Measurements from ENCODE around the gene FBXL7.
A peak's percentile ranks its signal among the peaks of the same experiment; 100 is the strongest.

The FBXL7 gene

DNA sequence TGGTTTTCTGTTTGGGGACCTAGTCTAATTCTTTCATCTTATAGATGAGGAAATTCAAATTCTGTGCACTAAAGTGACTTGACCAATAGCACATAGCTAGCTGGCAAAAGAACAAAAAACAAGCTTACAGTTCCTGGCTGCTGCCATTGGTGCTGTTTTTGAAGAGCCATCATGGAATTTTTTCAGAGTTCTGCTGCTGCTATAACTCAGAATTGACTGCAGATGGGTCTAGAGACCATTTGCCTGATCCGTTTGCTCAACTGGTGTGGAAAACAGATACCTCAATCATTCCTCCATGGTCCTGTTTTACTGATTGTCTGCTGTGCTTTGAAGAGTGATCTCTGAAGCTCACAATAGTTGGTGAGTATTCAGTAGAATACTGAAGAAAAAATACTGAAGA, 15.2 kb downstream of the FBXL7 start:
- TF ChIP-seq POLR2A (IDR thresholded peaks at IDR 0.05; ENCODE audit: extremely low read depth, insufficient read length) (no peak), MYC (IDR thresholded peaks at IDR 0.05; ENCODE audit: low read depth, low read length) (no peak)
- TF ChIP-seq, protein P1, sequence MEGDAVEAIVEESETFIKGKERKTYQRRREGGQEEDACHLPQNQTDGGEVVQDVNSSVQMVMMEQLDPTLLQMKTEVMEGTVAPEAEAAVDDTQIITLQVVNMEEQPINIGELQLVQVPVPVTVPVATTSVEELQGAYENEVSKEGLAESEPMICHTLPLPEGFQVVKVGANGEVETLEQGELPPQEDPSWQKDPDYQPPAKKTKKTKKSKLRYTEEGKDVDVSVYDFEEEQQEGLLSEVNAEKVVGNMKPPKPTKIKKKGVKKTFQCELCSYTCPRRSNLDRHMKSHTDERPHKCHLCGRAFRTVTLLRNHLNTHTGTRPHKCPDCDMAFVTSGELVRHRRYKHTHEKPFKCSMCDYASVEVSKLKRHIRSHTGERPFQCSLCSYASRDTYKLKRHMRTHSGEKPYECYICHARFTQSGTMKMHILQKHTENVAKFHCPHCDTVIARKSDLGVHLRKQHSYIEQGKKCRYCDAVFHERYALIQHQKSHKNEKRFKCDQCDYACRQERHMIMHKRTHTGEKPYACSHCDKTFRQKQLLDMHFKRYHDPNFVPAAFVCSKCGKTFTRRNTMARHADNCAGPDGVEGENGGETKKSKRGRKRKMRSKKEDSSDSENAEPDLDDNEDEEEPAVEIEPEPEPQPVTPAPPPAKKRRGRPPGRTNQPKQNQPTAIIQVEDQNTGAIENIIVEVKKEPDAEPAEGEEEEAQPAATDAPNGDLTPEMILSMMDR (IDR thresholded peaks at IDR 0.05; ENCODE audit: low read depth, low read length), result no peak
- TF ChIP-seq, protein P2, sequence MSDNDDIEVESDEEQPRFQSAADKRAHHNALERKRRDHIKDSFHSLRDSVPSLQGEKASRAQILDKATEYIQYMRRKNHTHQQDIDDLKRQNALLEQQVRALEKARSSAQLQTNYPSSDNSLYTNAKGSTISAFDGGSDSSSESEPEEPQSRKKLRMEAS (IDR thresholded peaks at IDR 0.05; ENCODE audit: low read depth, low read length), result no peak
- H3K4me3 ChIP-seq (ENCODE audit: low read depth, low read length), result no peak overlapping the region
- no peak for DNase-seq (ENCODE audit: low read depth)

DNA sequence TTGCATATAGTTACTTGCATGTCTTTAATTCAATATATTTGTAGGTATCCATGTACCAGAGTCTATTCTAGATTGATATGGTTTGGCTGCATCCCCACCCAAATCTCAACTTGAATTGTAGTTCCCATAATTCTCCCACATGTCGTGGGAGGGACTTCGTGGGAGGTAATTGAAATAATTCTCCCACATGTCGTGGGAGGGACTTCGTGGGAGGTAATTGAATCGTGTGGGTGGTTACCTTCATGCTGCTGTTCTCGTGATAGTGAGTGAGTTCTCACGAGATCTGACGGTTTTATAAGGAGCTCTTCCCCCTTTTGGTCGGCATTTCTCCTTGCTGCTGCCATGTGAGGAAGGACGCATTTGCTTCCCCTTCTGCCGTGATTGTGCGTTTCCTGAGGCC, 16.5 kb downstream of the FBXL7 start:
- DNase-seq (ENCODE audit: low read depth), result peak; percentile 10
- no peak overlapping the region for H3K4me3 ChIP-seq (ENCODE audit: low read depth, low read length)
- no peak for TF ChIP-seq MYC (IDR thresholded peaks at IDR 0.05; ENCODE audit: low read depth, low read length)
- TF ChIP-seq, protein P1 (IDR thresholded peaks at IDR 0.05; ENCODE audit: low read depth, low read length), result no peak
- TF ChIP-seq POLR2A (IDR thresholded peaks at IDR 0.05; ENCODE audit: extremely low read depth, insufficient read length), result no peak
- TF ChIP-seq, protein P2 (IDR thresholded peaks at IDR 0.05; ENCODE audit: low read depth, low read length), result no peak

DNA sequence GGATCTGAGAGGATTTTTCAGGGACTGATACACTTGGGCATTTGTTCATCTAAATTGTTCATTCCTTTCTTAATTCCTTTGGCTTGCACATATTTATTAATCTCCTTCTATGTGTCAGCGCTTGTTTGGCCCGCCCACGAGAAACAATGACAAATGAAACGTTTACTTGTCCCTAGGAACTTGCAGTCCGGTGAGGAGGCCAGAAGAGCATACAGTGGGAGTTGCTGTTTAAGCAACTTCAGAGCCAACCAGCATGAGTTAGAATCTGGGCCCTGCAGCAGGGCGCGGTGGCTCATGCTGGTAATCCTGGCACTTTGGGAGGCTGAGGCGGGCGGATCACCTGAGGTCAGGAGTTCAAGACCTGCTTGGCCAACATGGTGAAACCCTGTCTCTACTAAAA, 18.8 kb downstream of the FBXL7 start:
- no peak for DNase-seq (ENCODE audit: low read depth)
- TF ChIP-seq, protein P1 (IDR thresholded peaks at IDR 0.05; ENCODE audit: low read depth, low read length), result no peak
- TF ChIP-seq, protein P2 (IDR thresholded peaks at IDR 0.05; ENCODE audit: low read depth, low read length), result no peak
- TF ChIP-seq MYC (IDR thresholded peaks at IDR 0.05; ENCODE audit: low read depth, low read length) (no peak), POLR2A (IDR thresholded peaks at IDR 0.05; ENCODE audit: extremely low read depth, insufficient read length) (no peak)
- no peak overlapping the region for H3K4me3 ChIP-seq (ENCODE audit: low read depth, low read length)

DNA sequence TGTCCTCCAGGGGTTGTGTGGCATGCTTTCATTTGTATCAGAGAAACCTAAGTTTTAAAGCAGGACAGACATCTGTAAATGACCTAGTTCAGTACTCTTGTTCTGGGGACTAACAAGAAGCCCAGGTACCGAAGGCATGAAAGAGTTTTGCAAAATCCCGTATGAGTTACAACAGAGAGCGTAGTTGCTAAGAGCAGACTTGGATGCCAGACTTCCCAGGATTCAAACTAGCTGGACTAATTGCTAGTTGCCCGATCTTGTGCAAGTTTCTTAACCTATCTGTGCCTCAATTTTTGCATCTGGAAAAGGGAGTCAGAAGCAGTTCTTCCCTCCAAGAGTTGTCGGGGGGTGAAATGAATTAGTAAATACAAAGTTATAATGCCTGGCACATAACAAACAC, 20.9 kb downstream of the FBXL7 start:
- no peak for DNase-seq (ENCODE audit: low read depth)
- H3K4me3 ChIP-seq (ENCODE audit: low read depth, low read length), result no peak overlapping the region
- TF ChIP-seq, protein P1 (IDR thresholded peaks at IDR 0.05; ENCODE audit: low read depth, low read length), result no peak
- TF ChIP-seq, protein P2 (IDR thresholded peaks at IDR 0.05; ENCODE audit: low read depth, low read length), result no peak
- TF ChIP-seq MYC (IDR thresholded peaks at IDR 0.05; ENCODE audit: low read depth, low read length) (no peak), POLR2A (IDR thresholded peaks at IDR 0.05; ENCODE audit: extremely low read depth, insufficient read length) (no peak)

DNA sequence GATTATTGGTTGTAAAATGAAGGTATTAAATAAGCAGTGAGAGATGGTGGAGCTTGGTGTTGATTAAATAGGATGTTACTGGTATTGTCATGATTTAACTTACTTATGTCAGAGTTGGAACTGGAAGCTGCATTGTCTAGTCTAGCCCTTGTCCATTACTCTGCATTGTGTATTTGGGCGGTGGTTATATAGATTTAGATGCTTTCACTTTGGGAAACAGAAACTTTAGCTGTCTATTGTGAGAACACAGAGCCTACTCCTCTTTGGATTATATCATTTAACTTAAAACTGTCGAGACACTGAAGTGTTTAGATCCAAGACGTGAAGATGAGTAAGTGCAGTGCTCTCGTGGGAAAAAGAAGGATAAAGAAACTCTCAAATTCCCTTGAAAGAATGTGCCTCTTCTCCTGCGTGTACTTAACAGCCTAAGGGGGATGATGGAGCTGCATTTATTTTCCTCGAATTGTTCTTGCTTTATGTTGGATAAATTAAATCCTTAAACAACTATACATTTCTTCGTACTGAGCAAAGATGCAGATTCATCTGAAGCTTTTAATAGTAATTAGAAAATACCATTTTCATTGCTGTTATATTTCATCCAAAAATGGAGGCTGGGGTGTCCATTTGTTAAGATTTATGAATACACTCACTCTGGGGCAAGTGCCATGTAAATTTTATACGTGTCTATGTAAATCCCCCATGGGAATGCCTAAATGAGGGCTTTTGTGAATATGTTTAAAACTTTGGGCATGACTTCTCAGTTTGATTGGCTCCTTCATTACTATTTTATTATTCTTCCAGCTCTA, 21.6 kb downstream of the FBXL7 start:
- no peak overlapping the region for H3K4me3 ChIP-seq (ENCODE audit: low read depth, low read length)
- TF ChIP-seq, protein P1 (IDR thresholded peaks at IDR 0.05; ENCODE audit: low read depth, low read length), result no peak
- TF ChIP-seq MYC (IDR thresholded peaks at IDR 0.05; ENCODE audit: low read depth, low read length), result no peak
- TF ChIP-seq POLR2A (IDR thresholded peaks at IDR 0.05; ENCODE audit: extremely low read depth, insufficient read length), result no peak
- TF ChIP-seq, protein P2 (IDR thresholded peaks at IDR 0.05; ENCODE audit: low read depth, low read length), result no peak
- DNase-seq (ENCODE audit: low read depth), result no peak

All from NB4 (cell line).